Thoracic aorta (tissue), 2 donors: ENCODE measurements around the gene PLAAT4. TPM values are rescaled to one million over a fixed set of nuclear protein-coding genes. Genes with fewer than 3 reads are reported as not detected.

Source experiments
- ATAC-seq: fragments of 150-250 bp; one replicate; pipeline ENCODE4 v1.8.0; 2017; ENCODE audit warnings: low read depth; ENCODE audit not compliant: insufficient number of reproducible peaks, low FRiP score
- DNase-seq: peaks from one replicate; pipeline ENCODE4 v3.0.0-alpha.2; 2020; ENCODE audit warnings: low spot score
- H3K27ac ChIP-seq, 2 donors: fragments of 200-600 bp; sonication (generic); 1 replicate in 1 of 2; 2 replicates in 1 of 2; pipeline ENCODE4 v1.5.1; 2016; ENCODE audit warnings: mild to moderate bottlenecking in 2 of 2, moderate library complexity in 2 of 2
- H3K27me3 ChIP-seq: fragments of 200-600 bp; sonication (generic); replicated peaks from 2 replicates; pipeline ENCODE4 v1.6.0; 2016; ENCODE audit warnings: mild to moderate bottlenecking; ENCODE audit not compliant: insufficient read depth
- H3K36me3 ChIP-seq: fragments of 200-600 bp; sonication (generic); one replicate; pipeline ENCODE4 v1.5.1; 2016
- H3K4me1 ChIP-seq, 2 donors: fragments of 200-600 bp; sonication (generic); 1 replicate in 1 of 2; 2 replicates in 1 of 2; pipeline versions ENCODE4 v1.5.1 to v1.6.0; 2016; ENCODE audit warnings: low read depth in 2 of 2, mild to moderate bottlenecking in 1 of 2; ENCODE audit not compliant: control insufficient read depth in 1 of 2
- H3K4me3 ChIP-seq: fragments of 200-600 bp; sonication (generic); 2 replicates; pipeline ENCODE4 v1.5.1; 2016; ENCODE audit warnings: mild to moderate bottlenecking
- H3K9me3 ChIP-seq: fragments of 200-600 bp; sonication (generic); 2 replicates; pipeline ENCODE4 v1.5.1; 2016
- CTCF ChIP-seq: fragments of 200-600 bp; sonication (generic); IDR thresholded peaks from one replicate; pipeline ENCODE4 v1.5.1; 2019; ENCODE audit warnings: antibody characterized with exemption
- total RNA-seq, 2 donors: library from RNA; depleted of rRNA; stranded (reverse); fragments of >200 nt; gene quantifications; one replicate each; pipeline versions ENCODE4 v1.1.0 to v1.2.3, GENCODE V29; 2016

The PLAAT4 gene
- total RNA-seq, 2 donors from 2014 or later: 19.2 to 20.4 TPM

GRCh38 chr11:63557570-63557969, 21.0 kb downstream of the PLAAT4 start:
- Histone ChIP-seq H3K36me3 (no peaks in the 10 kb centered on the region), H3K9me3 (no peaks in the 10 kb centered on the region), H3K4me1 (peaks cover 13 to 15% of the 10 kb centered on the region in 2 donors), H3K4me3 (no peak overlapping the region), H3K27me3 (no peaks in the 10 kb centered on the region), H3K27ac (no peak overlapping the region)
- DNase-seq (no peak), ATAC-seq (no peak)
- no peak for TF ChIP-seq CTCF

- Histone ChIP-seq H3K27me3 (no peaks in the 10 kb centered on the region), H3K36me3 (no peaks in the 10 kb centered on the region), H3K4me1 (peaks cover 13 to 15% of the 10 kb centered on the region in 2 donors), H3K4me3 (no peak overlapping the region), H3K9me3 (no peaks in the 10 kb centered on the region), H3K27ac (no peak overlapping the region)
- ATAC-seq: no peak
- no peak for TF ChIP-seq CTCF
- no peak for DNase-seq
Measured at GRCh38 chr11:63558459-63559157, 22.0 kb downstream of the PLAAT4 start.

- TF ChIP-seq CTCF: no peak
- H3K4me3 ChIP-seq: no peak overlapping the region
- no peaks in the 10 kb centered on the region for H3K36me3 ChIP-seq
- DNase-seq: no peak
- H3K27ac ChIP-seq: peak overlapping the region in 1 of 2 donors; percentile 21
- no peaks in the 10 kb centered on the region for H3K27me3 ChIP-seq
- H3K9me3 ChIP-seq: no peaks in the 10 kb centered on the region
- ATAC-seq: no peak
- peaks cover 13 to 15% of the 10 kb centered on the region in 2 donors for H3K4me1 ChIP-seq
Measured at GRCh38 chr11:63560506-63561180, 24.0 kb downstream of the PLAAT4 start.

GRCh38 chr11:63563201-63564055, 26.8 kb downstream of the PLAAT4 start, which contains the start of gene PLAAT2:
TSS of gene PLAAT2 (minus strand) at chr11:63563379. CDS start at chr11:63563324, 55 bp downstream.
- H3K4me1 ChIP-seq: peaks cover 26 to 28% of the 10 kb centered on the region in 2 donors
- DNase-seq: no peak
- no peak for TF ChIP-seq CTCF
- H3K27me3 ChIP-seq: no peaks in the 10 kb centered on the region
- no peaks in the 10 kb centered on the region for H3K9me3 ChIP-seq
- H3K27ac ChIP-seq: no peak within 1 kb of the TSS
- no peaks in the 10 kb centered on the region for H3K36me3 ChIP-seq
- ATAC-seq: no peak
- H3K4me3 ChIP-seq: no peak within 1 kb of the TSS
